HepG2 (cell line): ENCODE data around the gene ADM. TPM values are rescaled to one million over a fixed set of nuclear protein-coding genes. Genes with fewer than 3 reads are reported as not detected.

ENCODE experiments used
- ATAC-seq: fragments of 200-7000 bp; cut with Tn5 transposase; 3 replicates; pipeline ENCODE4 v1.9.1; 2020; ENCODE audit warnings: mild to moderate bottlenecking, moderate library complexity
- BruUV-seq: library from RNA; stranded (reverse); fragments of 400-500 nt; replicated peaks from 2 replicates; lab custom pipeline; 2021; lab: Mats Ljungman, UMichigan
- CTCF ChIA-PET: fragments of 300-600 bp; formaldehyde crosslinking; extraction: SDS; loops from one replicate; lab custom pipeline; 2021; ENCODE audit warnings: low total read pairs, inconsistent platforms, low intra/inter-chr PET ratio; lab: Yijun Ruan, JAX
- POLR2A ChIA-PET: fragments of 350-600 bp; sonication (Branson Sonifier 250); formaldehyde crosslinking; loops from one replicate; lab custom pipeline; 2020; ENCODE audit warnings: antibody characterized with exemption, inconsistent platforms; lab: Yijun Ruan, JAX
- DNase-seq: peaks from one replicate; pipeline ENCODE4 v3.0.0-alpha.2; 2015; ENCODE audit warnings: low spot score
- FAIRE-seq: peaks from 3 replicates; lab custom pipeline; 2011; peaks lifted over from hg19 to GRCh38; lab: Jason Lieb, UNC
- H2AFZ ChIP-seq: one replicate; pipeline ENCODE4 v1.6.1; 2011; ENCODE audit warnings: low read length, inconsistent platforms
- H3K27ac ChIP-seq: fragments of 300-600 bp; 3 replicates; pipeline ENCODE4 v1.8.0; 2011; ENCODE audit warnings: mixed run types, mild to moderate bottlenecking, mixed read lengths, low read length, inconsistent platforms; ENCODE audit not compliant: insufficient read depth; ENCODE audit errors: extremely low read length
- H3K27me3 ChIP-seq, 2 experiments: fragments of 200-600 bp in 1 of 2; 2 replicates in 1 of 2; 3 replicates in 1 of 2; pipeline versions ENCODE4 v1.6.0 to v1.8.0; 2011; ENCODE audit warnings: low read length in 2 of 2, mild to moderate bottlenecking in 2 of 2, moderate library complexity in 2 of 2, inconsistent platforms in 1 of 2; ENCODE audit not compliant: insufficient read depth in 2 of 2, control insufficient read depth in 1 of 2
- H3K36me3 ChIP-seq, 2 experiments: fragments of 200-600 bp in 1 of 2; replicated peaks in 1 of 2; 2 replicates in 1 of 2; 3 replicates in 1 of 2; pipeline versions ENCODE4 v1.5.1 to v1.8.0; 2011; ENCODE audit warnings: low read length in 2 of 2, inconsistent platforms in 1 of 2; ENCODE audit not compliant: insufficient read depth in 2 of 2, control insufficient read depth in 1 of 2
- H3K4me1 ChIP-seq: 2 replicates; pipeline ENCODE4 v1.5.1; 2012; ENCODE audit warnings: low read length, inconsistent platforms; ENCODE audit not compliant: insufficient read depth
- H3K4me2 ChIP-seq: 2 replicates; pipeline ENCODE4 v1.6.0; 2011; ENCODE audit warnings: low read depth, low read length, inconsistent platforms
- H3K4me3 ChIP-seq, 3 experiments: fragments of 200-600 bp in 1 of 3; sonication (generic), shearing (Covaris generic) in 1 of 3; replicated peaks in 1 of 3; 2 replicates each; pipeline ENCODE4 v1.5.1; 2011 to 2016; ENCODE audit warnings: low read length in 3 of 3, inconsistent platforms in 2 of 3, low read depth in 2 of 3, mild to moderate bottlenecking in 2 of 3, control low read depth in 1 of 3, mixed read lengths in 1 of 3; ENCODE audit not compliant: insufficient read depth in 1 of 3
- H3K79me2 ChIP-seq: one replicate; pipeline ENCODE4 v1.6.1; 2011; ENCODE audit warnings: low read length, inconsistent platforms; ENCODE audit not compliant: insufficient read depth
- H3K9ac ChIP-seq: 2 replicates; pipeline ENCODE4 v1.6.0; 2011; ENCODE audit warnings: mild to moderate bottlenecking, low read depth, low read length, inconsistent platforms; ENCODE audit not compliant: insufficient read depth
- H3K9me3 ChIP-seq: 2 replicates; pipeline ENCODE4 v1.5.1; 2012; ENCODE audit warnings: mild to moderate bottlenecking, low read length
- H4K20me1 ChIP-seq: 2 replicates; pipeline ENCODE4 v1.6.0; 2011; ENCODE audit warnings: inconsistent platforms, mild to moderate bottlenecking, low read length, moderate library complexity; ENCODE audit not compliant: insufficient read depth
- FOXK2 ChIP-seq: fragments of 450-650 bp; IDR thresholded peaks from 2 replicates; pipeline ENCODE4 v1.6.1; 2016
- GATAD2A ChIP-seq: IDR thresholded peaks from 2 replicates; pipeline ENCODE4 v1.6.1; 2016
- GTF2F1 ChIP-seq: fragments of 150-350 bp; IDR thresholded peaks from 2 replicates; pipeline ENCODE4 v1.6.1; 2014; ENCODE audit warnings: low read length
- HDAC2 ChIP-seq: sonication (generic); formaldehyde crosslinking; IDR thresholded peaks from 2 replicates; pipeline ENCODE4 v1.4.0; 2020; ENCODE audit warnings: missing genetic modification reagents
- NFKB2 ChIP-seq: sonication (generic); formaldehyde crosslinking; IDR thresholded peaks from 2 replicates; pipeline ENCODE4 v1.4.0; 2020; ENCODE audit warnings: missing genetic modification reagents, borderline replicate concordance
- PAWR ChIP-seq: sonication (generic); formaldehyde crosslinking; IDR thresholded peaks from 2 replicates; pipeline ENCODE4 v1.4.0; 2020; ENCODE audit warnings: missing genetic modification reagents, mild to moderate bottlenecking, borderline replicate concordance
- PHB2 ChIP-seq: fragments of 450-650 bp; IDR thresholded peaks from 2 replicates; pipeline ENCODE4 v1.6.1; 2018; ENCODE audit not compliant: partially characterized antibody
- POLR2G ChIP-seq: fragments of 200-400 bp; formaldehyde crosslinking; IDR thresholded peaks from 2 replicates; pipeline ENCODE4 v1.6.1; 2018; ENCODE audit warnings: mild to moderate bottlenecking, low read depth, low read length, moderate library complexity
- YEATS4 ChIP-seq: sonication (generic); formaldehyde crosslinking; IDR thresholded peaks from 2 replicates; pipeline ENCODE4 v1.4.0; 2020; ENCODE audit warnings: missing genetic modification reagents, borderline replicate concordance
- ZC3H13 ChIP-seq: sonication (generic); formaldehyde crosslinking; IDR thresholded peaks from 2 replicates; pipeline ENCODE4 v1.8.1; 2023; ENCODE audit warnings: mild to moderate bottlenecking, missing genetic modification reagents, moderate library complexity
- ZNF12 ChIP-seq: sonication (generic); formaldehyde crosslinking; IDR thresholded peaks from 2 replicates; pipeline ENCODE4 v1.5.0; 2020; ENCODE audit warnings: missing genetic modification reagents
- WGBS: methylation state at CpG from one replicate; pipeline ENCODE4 v1.1.6; 2017; ENCODE audit warnings: low lambda C conversion rate; 5-methylcytosine and 5-hydroxymethylcytosine counted together
- in situ Hi-C: cut with HindIII; loops from 2 replicates; pipeline ENCODE4 v1.10.0; 2017; ENCODE audit warnings: low pct_unique_long_range_greater_than_20kb; ENCODE audit not compliant: extremely low pct_ligation_motif_present
- intact Hi-C: fragments of 100-400 bp; cut with micrococcal nuclease; formaldehyde crosslinking; loops from one replicate; pipeline ENCODE4 v1.10.0; 2022; ENCODE audit not compliant: unreplicated experiment
- polyA plus RNA-seq, 8 experiments: library from polyadenylated mRNA; depleted of rRNA in 3 of 8; stranded (reverse) in 7 of 8; unstranded in 1 of 8; fragments of >200 nt; fragmentation: Illumina TruSeq in 4 of 8; extraction: Trizol in 4 of 8; gene quantifications; 2 replicates each; pipeline versions ENCODE4 v1.2.1 to v1.2.3, GENCODE V29; 2011 to 2016; ENCODE audit warnings: low read depth in 4 of 8, missing spikeins in 1 of 8, mixed read lengths in 1 of 8; ENCODE audit not compliant: insufficient read depth in 1 of 8
- total RNA-seq, 5 experiments: library from RNA; depleted of rRNA; stranded (reverse); fragments of >200 nt; fragmentation: Illumina TruSeq; extraction: Trizol; gene quantifications; 2 replicates each; pipeline ENCODE4 v1.2.3, GENCODE V29; 2016; ENCODE audit warnings: low read depth in 1 of 5
- TF ChIP-seq, protein P1 (sequence below): sonication (generic); formaldehyde crosslinking; IDR thresholded peaks from 2 replicates; pipeline ENCODE4 v1.5.1; 2020; ENCODE audit warnings: missing genetic modification reagents, mild to moderate bottlenecking, borderline replicate concordance
- TF ChIP-seq, protein P2 (sequence below): IDR thresholded peaks from 2 replicates; pipeline ENCODE4 v1.6.1; 2016; ENCODE audit warnings: control low read depth
- TF ChIP-seq, protein P3 (sequence below): sonication (generic); formaldehyde crosslinking; IDR thresholded peaks from 2 replicates; pipeline ENCODE4 v1.4.0; 2020; ENCODE audit warnings: missing genetic modification reagents
- TF ChIP-seq, protein P4 (sequence below), 2 experiments: fragments of 450-650 bp in 1 of 2; sonication (generic) in 1 of 2; formaldehyde crosslinking; IDR thresholded peaks; 2 replicates each; pipeline versions ENCODE4 v1.5.0 to v1.8.0; 2020 to 2022; ENCODE audit warnings: mild to moderate bottlenecking in 1 of 2, missing genetic modification reagents in 1 of 2
- TF ChIP-seq, protein P5 (sequence below): IDR thresholded peaks from 2 replicates; pipeline ENCODE4 v1.6.1; 2012; ENCODE audit warnings: low read depth, low read length, improper control_type of control experiment

The ADM gene
- total and polyA plus RNA-seq, 2 of the 13 experiments (the other 11 are each of a cell fraction or from before 2014, with no cell fraction given) = 10.7 to 26.1 TPM

DNA sequence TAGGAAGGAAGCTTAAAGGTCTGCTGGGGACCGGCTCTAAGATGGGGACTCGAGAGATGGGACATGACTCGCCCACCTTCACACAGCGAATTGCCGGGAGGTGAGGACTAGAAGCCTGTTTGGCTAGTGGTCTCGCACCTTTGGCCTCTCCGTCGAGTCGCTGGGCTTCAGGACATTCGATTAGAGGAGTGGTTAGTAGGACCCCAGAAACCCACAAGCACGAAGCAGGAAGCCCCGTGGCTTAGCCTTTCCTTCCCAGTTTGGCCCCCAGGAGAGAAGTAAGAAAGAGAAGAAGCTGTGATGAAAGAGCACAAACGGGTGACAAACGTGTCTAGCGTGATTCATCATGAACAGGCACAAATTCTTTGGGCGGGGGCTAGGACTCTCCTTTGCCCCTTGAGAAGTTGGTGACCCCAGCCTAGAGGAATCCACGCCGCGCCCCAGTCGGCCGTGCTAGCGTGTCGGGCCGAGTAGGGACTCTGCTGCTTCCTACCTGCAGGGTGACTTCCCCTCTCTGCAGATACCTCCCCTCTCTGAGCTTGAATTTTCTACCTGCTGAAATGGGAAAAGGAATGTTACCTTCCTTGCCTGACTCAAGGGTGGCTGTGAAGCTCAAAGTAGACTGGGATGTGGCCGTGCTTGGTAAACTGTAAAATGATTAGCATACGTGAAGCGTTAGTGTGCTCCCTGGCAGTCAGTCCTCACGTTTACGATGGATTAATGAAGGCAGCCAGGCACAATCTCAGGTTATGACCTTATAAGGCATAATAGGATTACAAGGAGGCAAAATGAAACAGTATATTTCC is 1.1 kb upstream of the ADM start:
- DNase-seq = peak; percentile 44
- peaks cover 35% of the 10 kb centered on the region for H3K79me2 ChIP-seq
- no peaks in the 10 kb centered on the region for H3K9me3 ChIP-seq
- peak overlapping the region; percentile 98 for H3K4me2 ChIP-seq
- no peaks in the 10 kb centered on the region; a peak in 1 of 5 replicates for H3K27me3 ChIP-seq
- intact Hi-C loops = loop anchor here (1.0 to 2.0 kb wide), 4 partner anchors 9 to 95 kb away; partner anchors contain the start of gene SBF2
- H3K9ac ChIP-seq = peak overlapping the region; percentile 91
- TSS peak; percentile 53 for BruUV-seq
- H4K20me1 ChIP-seq = no peaks in the 10 kb centered on the region; the same call in 1 of the 2 replicates
- peak overlapping the region; percentile 92 for H3K27ac ChIP-seq
- H3K4me3 ChIP-seq = peak overlapping the region; percentile 79 to 88 (median 82)
- peak overlapping the region; percentile 11 for H2AFZ ChIP-seq
- H3K4me1 ChIP-seq = peaks cover 40% of the 10 kb centered on the region
- 2% methylated on average over 24 of the region's 29 CpGs for whole genome bisulfite sequencing
- in situ Hi-C loops = loop anchor here (10.0 kb wide), 1 partner anchor 329 kb away; no protein-coding TSS in a partner anchor
- FAIRE-seq = peak; percentile 58
- H3K36me3 ChIP-seq = no peaks in the 10 kb centered on the region
- ChIA-PET CTCF (interaction anchor here (0.7 to 2.5 kb wide), 4 partner anchors 15 to 96 kb away, joined by 3 to 10 read pairs (median 8); no protein-coding TSS in a partner anchor), POLR2A (interaction anchor here (0.6 to 5.0 kb wide), 20 partner anchors 11 to 843 kb away, joined by 3 to 221 read pairs (median 6); partner anchors contain the start of genes SBF2, WEE1 and ZNF143)
- peak; percentile 20 for ATAC-seq
- 0 out of 2 replicates have a peak, but pooled peaks have one; percentile 23 for TF ChIP-seq ZC3H13 (CRISPR knock-in tag)
- TF ChIP-seq, protein P1, sequence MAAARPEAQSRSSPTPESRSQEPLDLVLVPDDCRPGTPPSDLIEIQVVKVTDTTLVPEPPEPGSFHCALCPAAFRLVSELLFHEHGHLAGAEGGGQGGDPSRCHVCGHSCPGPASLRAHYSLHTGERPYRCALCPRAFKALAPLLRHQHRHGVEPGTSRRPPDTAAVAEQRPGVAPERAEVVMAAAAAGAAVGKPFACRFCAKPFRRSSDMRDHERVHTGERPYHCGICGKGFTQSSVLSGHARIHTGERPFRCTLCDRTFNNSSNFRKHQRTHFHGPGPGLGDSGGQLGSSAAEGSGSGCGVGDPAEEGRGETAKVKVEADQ (CRISPR knock-in tag) = peak; percentile 18; the same call in 1 of the 2 replicates
- peak; percentile 23; the same call in 1 of the 2 replicates for TF ChIP-seq YEATS4 (CRISPR knock-in tag)
- peak; percentile 14; the same call in 1 of the 2 replicates for TF ChIP-seq ZNF12 (CRISPR knock-in tag)
- TF ChIP-seq HDAC2 = peak; percentile 5; the same call in 1 of the 2 replicates
- TF ChIP-seq POLR2G = peak; percentile 28; the same call in 1 of the 2 replicates
- no peak for TF ChIP-seq PAWR
- TF ChIP-seq, protein P2, sequence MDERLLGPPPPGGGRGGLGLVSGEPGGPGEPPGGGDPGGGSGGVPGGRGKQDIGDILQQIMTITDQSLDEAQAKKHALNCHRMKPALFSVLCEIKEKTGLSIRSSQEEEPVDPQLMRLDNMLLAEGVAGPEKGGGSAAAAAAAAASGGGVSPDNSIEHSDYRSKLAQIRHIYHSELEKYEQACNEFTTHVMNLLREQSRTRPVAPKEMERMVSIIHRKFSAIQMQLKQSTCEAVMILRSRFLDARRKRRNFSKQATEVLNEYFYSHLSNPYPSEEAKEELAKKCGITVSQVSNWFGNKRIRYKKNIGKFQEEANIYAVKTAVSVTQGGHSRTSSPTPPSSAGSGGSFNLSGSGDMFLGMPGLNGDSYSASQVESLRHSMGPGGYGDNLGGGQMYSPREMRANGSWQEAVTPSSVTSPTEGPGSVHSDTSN (CRISPR knock-in tag) = 0 out of 2 replicates have a peak, but pooled peaks have one; percentile 12
- TF ChIP-seq, protein P3, sequence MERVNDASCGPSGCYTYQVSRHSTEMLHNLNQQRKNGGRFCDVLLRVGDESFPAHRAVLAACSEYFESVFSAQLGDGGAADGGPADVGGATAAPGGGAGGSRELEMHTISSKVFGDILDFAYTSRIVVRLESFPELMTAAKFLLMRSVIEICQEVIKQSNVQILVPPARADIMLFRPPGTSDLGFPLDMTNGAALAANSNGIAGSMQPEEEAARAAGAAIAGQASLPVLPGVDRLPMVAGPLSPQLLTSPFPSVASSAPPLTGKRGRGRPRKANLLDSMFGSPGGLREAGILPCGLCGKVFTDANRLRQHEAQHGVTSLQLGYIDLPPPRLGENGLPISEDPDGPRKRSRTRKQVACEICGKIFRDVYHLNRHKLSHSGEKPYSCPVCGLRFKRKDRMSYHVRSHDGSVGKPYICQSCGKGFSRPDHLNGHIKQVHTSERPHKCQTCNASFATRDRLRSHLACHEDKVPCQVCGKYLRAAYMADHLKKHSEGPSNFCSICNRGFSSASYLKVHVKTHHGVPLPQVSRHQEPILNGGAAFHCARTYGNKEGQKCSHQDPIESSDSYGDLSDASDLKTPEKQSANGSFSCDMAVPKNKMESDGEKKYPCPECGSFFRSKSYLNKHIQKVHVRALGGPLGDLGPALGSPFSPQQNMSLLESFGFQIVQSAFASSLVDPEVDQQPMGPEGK = peak; percentile 55; the same call in 1 of the 2 replicates
- TF ChIP-seq, protein P4, sequence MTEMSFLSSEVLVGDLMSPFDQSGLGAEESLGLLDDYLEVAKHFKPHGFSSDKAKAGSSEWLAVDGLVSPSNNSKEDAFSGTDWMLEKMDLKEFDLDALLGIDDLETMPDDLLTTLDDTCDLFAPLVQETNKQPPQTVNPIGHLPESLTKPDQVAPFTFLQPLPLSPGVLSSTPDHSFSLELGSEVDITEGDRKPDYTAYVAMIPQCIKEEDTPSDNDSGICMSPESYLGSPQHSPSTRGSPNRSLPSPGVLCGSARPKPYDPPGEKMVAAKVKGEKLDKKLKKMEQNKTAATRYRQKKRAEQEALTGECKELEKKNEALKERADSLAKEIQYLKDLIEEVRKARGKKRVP (CRISPR knock-in tag; IDR thresholded peaks at IDR 0.05) = 0 out of 4 replicates have a peak, but pooled peaks of 1 of the 2 experiments have one; percentile 6
- TF ChIP-seq NFKB2 (CRISPR knock-in tag) = peak; percentile 9; the same call in 1 of the 2 replicates
- TF ChIP-seq, protein P5, sequence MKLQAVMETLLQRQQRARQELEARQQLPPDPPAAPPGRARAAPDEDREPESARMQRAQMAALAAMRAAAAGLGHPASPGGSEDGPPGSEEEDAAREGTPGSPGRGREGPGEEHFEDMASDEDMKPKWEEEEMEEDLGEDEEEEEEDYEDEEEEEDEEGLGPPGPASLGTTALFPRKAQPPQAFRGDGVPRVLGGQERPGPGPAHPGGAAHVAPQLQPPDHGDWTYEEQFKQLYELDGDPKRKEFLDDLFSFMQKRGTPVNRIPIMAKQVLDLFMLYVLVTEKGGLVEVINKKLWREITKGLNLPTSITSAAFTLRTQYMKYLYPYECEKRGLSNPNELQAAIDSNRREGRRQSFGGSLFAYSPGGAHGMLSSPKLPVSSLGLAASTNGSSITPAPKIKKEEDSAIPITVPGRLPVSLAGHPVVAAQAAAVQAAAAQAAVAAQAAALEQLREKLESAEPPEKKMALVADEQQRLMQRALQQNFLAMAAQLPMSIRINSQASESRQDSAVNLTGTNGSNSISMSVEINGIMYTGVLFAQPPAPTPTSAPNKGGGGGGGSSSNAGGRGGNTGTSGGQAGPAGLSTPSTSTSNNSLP = no peak
- TF ChIP-seq GTF2F1 = 0 out of 2 replicates have a peak, but pooled peaks have one; percentile 6
- no peak for TF ChIP-seq PHB2
- no peak for TF ChIP-seq FOXK2
- TF ChIP-seq GATAD2A (CRISPR knock-in tag) = no peak
